ENCODE data around the gene ZBTB3.
A peak's percentile ranks its signal among the peaks of the same experiment; 100 is the strongest.

Gene ZBTB3

GRCh38 chr11:62789576-62789975 is 35.6 kb upstream of the ZBTB3 start:
- peak overlapping the region; percentile 96 for H3K27ac ChIP-seq
- no peak for TF ChIP-seq CTCF (conservative IDR thresholded peaks at IDR 0.05)

- no peak for TF ChIP-seq CTCF (conservative IDR thresholded peaks at IDR 0.05)
- H3K27ac ChIP-seq: peak overlapping the region; percentile 96
Measured at GRCh38 chr11:62788991-62789390, 35.0 kb upstream of the ZBTB3 start.

- peak within 1 kb of the TSS; percentile 96 for H3K27ac ChIP-seq
- no peak for TF ChIP-seq CTCF (conservative IDR thresholded peaks at IDR 0.05)
Measured at GRCh38 chr11:62787005-62787759, 33.2 kb upstream of the ZBTB3 start, which contains the start of gene TMEM179B. Gene TMEM179B (plus strand): TSS chr11:62787402. CDS start chr11:62787432, 30 bp downstream.

GRCh38 chr11:62786318-62787004 is 32.5 kb upstream of the ZBTB3 start:
- H3K27ac ChIP-seq: peak overlapping the region; percentile 96

GRCh38 chr11:62782753-62783152 is 28.8 kb upstream of the ZBTB3 start:
- no peak for TF ChIP-seq CTCF (conservative IDR thresholded peaks at IDR 0.05)
- no peak overlapping the region for H3K27ac ChIP-seq

More at GRCh38 chr11:62786318-62787004, 32.5 kb upstream of the ZBTB3 start:
- peak; percentile 94 for TF ChIP-seq CTCF (conservative IDR thresholded peaks at IDR 0.05)

GRCh38 chr11:62778441-62778840 is 24.5 kb upstream of the ZBTB3 start:
- TF ChIP-seq CTCF (conservative IDR thresholded peaks at IDR 0.05): no peak
- no peak overlapping the region for H3K27ac ChIP-seq

GRCh38 chr11:62777389-62777788 is 23.4 kb upstream of the ZBTB3 start:
- TF ChIP-seq CTCF (conservative IDR thresholded peaks at IDR 0.05): no peak
- H3K27ac ChIP-seq: no peak overlapping the region
